HEK293 (cell line): ENCODE results near the gene TNFRSF8.

Experiments used
- TCF7L2 ChIP-seq: IDR thresholded peaks from 2 replicates; pipeline ENCODE4 v1.6.1; 2011; ENCODE audit warnings: low read depth, mild to moderate bottlenecking, inconsistent platforms, low read length, moderate library complexity, borderline replicate concordance
- ZBTB21 ChIP-seq: fragments of 450-650 bp; formaldehyde crosslinking; IDR thresholded peaks from 2 replicates; pipeline ENCODE4 v1.5.1; 2017; ENCODE audit warnings: missing biosample characterization, missing genetic modification characterization
- ZNF214 ChIP-seq: fragments of 450-650 bp; formaldehyde crosslinking; IDR thresholded peaks from 2 replicates; pipeline ENCODE4 v1.5.1; 2017; ENCODE audit warnings: missing biosample characterization, mild to moderate bottlenecking, missing genetic modification characterization, borderline replicate concordance
- ZNF366 ChIP-seq: fragments of 450-650 bp; formaldehyde crosslinking; conservative IDR thresholded peaks from 2 replicates; pipeline ENCODE4 v1.5.1; 2016; ENCODE audit warnings: missing biosample characterization, missing genetic modification characterization
- TF ChIP-seq, protein P1 (sequence below): fragments of 450-650 bp; formaldehyde crosslinking; IDR thresholded peaks from 2 replicates; pipeline ENCODE4 v1.5.1; 2016; ENCODE audit warnings: missing biosample characterization, missing genetic modification characterization

DNA sequence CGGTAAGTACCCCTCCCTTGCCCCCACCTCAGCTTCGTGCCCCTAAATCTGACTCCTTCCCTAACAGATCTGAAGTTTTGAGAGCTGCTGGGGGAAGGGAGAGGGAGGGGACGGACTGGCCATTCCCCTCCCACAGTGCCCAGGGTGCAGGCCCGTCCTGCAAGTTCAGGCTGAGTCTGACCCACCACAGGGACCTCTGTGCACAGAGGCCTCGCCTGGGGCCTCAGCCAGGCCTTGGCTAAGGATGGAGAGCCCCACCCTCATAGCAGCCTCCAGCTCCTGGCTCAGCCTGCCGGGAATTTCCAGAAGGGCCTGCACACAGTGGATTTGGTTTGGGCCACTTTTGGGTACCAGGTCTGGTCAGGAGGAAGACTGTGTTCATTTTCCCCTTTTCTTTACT, 72.5 kb downstream of the TNFRSF8 start:
- no peak for TF ChIP-seq ZNF214 (tag by site-specific recombination)
- no peak for TF ChIP-seq ZNF366 (tag by site-specific recombination)
- TF ChIP-seq TCF7L2: no peak
- TF ChIP-seq, protein P1, sequence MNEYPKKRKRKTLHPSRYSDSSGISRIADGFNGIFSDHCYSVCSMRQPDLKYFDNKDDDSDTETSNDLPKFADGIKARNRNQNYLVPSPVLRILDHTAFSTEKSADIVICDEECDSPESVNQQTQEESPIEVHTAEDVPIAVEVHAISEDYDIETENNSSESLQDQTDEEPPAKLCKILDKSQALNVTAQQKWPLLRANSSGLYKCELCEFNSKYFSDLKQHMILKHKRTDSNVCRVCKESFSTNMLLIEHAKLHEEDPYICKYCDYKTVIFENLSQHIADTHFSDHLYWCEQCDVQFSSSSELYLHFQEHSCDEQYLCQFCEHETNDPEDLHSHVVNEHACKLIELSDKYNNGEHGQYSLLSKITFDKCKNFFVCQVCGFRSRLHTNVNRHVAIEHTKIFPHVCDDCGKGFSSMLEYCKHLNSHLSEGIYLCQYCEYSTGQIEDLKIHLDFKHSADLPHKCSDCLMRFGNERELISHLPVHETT (tag by site-specific recombination): no peak
- no peak for TF ChIP-seq ZBTB21 (tag by site-specific recombination)
